Measurements from ENCODE around the gene ZBTB43. TPM values are rescaled to one million over a fixed set of nuclear protein-coding genes. Genes with fewer than 3 reads are reported as not detected.

The ZBTB43 gene
- total and polyA plus RNA-seq, 2 of the 4 experiments (the other 2 are of a cell fraction): 4.5 to 15.1 TPM

DNA sequence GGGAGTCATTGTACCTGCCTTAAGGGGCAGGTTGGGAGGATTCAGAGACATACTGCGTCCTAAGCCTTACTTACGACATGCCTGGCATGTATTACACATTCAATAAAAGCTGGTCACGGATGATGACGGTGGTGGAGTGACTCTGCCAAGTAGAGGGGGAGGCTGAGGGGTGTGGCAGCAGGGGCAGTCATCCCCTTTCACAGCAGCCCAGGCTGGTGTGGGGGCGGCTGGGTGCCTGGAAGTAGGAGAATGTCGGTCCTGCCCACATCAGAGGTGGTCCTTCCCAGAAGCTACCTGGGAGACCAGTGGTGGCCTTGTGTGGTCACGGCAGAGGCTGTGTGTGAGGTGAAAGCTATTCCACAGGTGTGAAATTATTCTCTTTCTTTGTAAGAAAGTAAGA is 64.5 kb downstream of the ZBTB43 start:
- Histone ChIP-seq H2AK9ac (replicated peaks; ENCODE audit: low read depth, low read length, poor library complexity) (no peak overlapping the region), H3K18ac (ENCODE audit: low read depth, low read length) (no peak overlapping the region), H2AFZ (replicated peaks; ENCODE audit: low read length, poor library complexity) (no peak overlapping the region), H3K56ac (ENCODE audit: extremely low read depth, insufficient read depth, low read length) (no peak overlapping the region), H2BK5ac (ENCODE audit: low read depth, low read length, poor library complexity, severe bottlenecking) (no peak overlapping the region), H3K4me2 (ENCODE audit: low read depth, low read length) (no peak overlapping the region), H3K14ac (replicated peaks; ENCODE audit: low read depth, low read length) (no peak overlapping the region), H4K8ac (ENCODE audit: low read depth in 2 of 2, low read length in 2 of 2) (no peak overlapping the region), H4K5ac (ENCODE audit: low read depth, low read length) (no peak overlapping the region), H3K27me3 (ENCODE audit: control insufficient read depth, insufficient read depth, low read length) (no peaks in the 10 kb centered on the region), H3K9me1 (ENCODE audit: insufficient read depth, low read length) (peaks cover 10% of the 10 kb centered on the region; the same call in 1 of the 2 replicates), H3K79me1 (ENCODE audit: low read depth in 1 of 2, low read length in 2 of 2) (peaks cover 36 to 72% of the 10 kb centered on the region in 2 experiments), H2BK15ac (ENCODE audit: low read depth, low read length) (no peak overlapping the region), H2AK5ac (ENCODE audit: low read depth, low read length) (no peak overlapping the region), H3K4me1 (ENCODE audit: control insufficient read depth, insufficient read depth, low read length) (peaks cover 3% of the 10 kb centered on the region; the same call in 1 of the 2 replicates), H3K4ac (ENCODE audit: low read depth, low read length) (no peak overlapping the region), H3K23ac (ENCODE audit: low read depth, low read length) (no peak overlapping the region), H2BK120ac (ENCODE audit: low read depth, low read length) (no peak overlapping the region), H3K4me3 (ENCODE audit: insufficient read depth, low read depth, low read length) (no peak overlapping the region), H2BK20ac (ENCODE audit: low read depth, low read length) (no peak overlapping the region), H3K9ac (ENCODE audit: low read depth, low read length) (no peak overlapping the region), H3K36me3 (ENCODE audit: control insufficient read depth, insufficient read depth, low read length) (peaks cover 18% of the 10 kb centered on the region), H3K27ac (ENCODE audit: insufficient read depth, low read length) (no peak overlapping the region), H4K91ac (ENCODE audit: insufficient read depth, low read depth, low read length) (no peak overlapping the region), H4K20me1 (ENCODE audit: insufficient read depth, low read length) (peaks cover 48% of the 10 kb centered on the region), H3K9me3 (ENCODE audit: control insufficient read depth, insufficient read depth, low read length) (no peaks in the 10 kb centered on the region)
- WGBS, 2 experiments (ENCODE audit: extremely low coverage in 2 of 2, insufficient read length in 1 of 2): 67% methylated on average over 3 of the region's 7 CpGs; no CpG with 5 or more reads in 1 of the 2 experiments
- dilution Hi-C loops (cut with HindIII; ENCODE audit: low sequenced_read_pairs, unreplicated experiment): no loop called here
- ATAC-seq (ENCODE audit: low read depth) (no peak), DNase-seq (peak; percentile 10)
- CTCF ChIA-PET: interaction anchor here (0.6 kb wide), 1 partner anchor 404 kb away, joined by 5 read pairs; no protein-coding TSS in a partner anchor
- intact Hi-C loops (cut with micrococcal nuclease): no loop called here
- TF ChIP-seq CEBPB (IDR thresholded peaks at IDR 0.05; ENCODE audit: low read depth, low read length) (0 out of 2 replicates have a peak, but pooled peaks have one; percentile 18), POLR2A (IDR thresholded peaks at IDR 0.05; ENCODE audit: low read depth, low read length) (no peak)
- in situ Hi-C loops (cut with MboI; ENCODE audit: low sequenced_read_pairs): no loop called here
- POLR2A ChIA-PET (ENCODE audit: unreplicated experiment): no interaction called here
- BruUV-seq (replicated peaks): no TSS peak

All from IMR-90 (cell line).